Inflammatory macrophage (primary cell): ENCODE data around the gene EYA2.

Experiments
- DNase-seq, 2 donors: peaks; one replicate each; pipeline ENCODE4 v3.0.0-alpha.2; 2020 to 2022

EYA2 gene

DNA sequence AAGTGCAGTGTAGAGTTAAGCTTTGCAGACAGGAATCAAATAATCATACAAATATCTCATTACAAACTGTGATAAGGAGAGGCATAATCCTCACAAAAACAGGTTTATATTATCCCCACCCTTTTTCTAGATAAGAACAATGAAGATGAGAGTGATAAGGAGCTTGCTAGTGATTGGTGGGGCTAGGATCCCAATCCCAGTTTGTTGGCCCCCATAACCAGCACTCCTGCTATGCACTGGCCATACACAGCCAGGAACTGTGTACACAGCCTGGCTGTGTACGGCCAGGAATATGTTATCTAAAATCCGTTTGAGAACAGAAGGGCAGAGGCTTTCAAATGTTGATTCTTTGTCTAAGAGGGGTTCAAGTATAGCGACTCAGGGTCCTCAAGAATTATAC lies 180.6 kb downstream of the EYA2 start:
- DNase-seq = no peak

DNA sequence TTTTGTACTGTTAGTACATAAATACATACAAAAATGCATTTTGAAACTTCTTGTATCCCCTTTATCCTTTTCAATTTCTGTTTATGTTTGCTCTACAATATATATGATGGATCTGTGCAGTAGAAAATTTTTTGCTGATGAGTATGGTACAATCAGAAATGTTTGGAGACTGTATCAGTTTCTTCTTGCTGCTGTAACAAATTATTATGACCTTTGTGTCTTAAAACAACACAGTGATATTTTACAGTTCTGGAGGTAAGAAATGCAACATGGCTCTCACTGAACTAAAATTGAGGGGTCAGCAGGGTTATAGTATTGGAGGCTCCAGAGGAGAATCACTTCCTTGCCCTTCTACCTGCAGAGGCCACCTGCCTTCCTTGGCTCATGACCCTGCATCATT lies 184.4 kb downstream of the EYA2 start:
- DNase-seq = no peak

DNA sequence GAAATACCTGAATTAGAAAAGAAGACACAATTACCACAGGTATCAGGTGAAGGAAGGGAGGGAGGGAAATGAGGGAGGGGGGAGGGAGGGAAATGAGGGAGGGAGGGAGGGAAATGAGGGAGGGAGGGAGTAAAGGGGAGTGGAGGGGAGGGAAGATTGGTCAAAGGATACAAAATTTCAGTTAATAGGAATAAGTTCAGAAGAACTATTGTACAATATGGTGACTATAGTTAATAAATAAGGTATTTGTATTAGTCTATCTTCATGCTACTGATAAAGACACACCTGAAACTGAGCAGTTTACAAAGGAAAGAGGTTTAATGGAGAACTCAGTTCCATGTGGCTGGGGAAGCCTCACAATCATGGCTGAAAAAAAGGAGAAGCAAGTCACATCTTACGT lies 185.7 kb downstream of the EYA2 start:
- DNase-seq = no peak

DNA sequence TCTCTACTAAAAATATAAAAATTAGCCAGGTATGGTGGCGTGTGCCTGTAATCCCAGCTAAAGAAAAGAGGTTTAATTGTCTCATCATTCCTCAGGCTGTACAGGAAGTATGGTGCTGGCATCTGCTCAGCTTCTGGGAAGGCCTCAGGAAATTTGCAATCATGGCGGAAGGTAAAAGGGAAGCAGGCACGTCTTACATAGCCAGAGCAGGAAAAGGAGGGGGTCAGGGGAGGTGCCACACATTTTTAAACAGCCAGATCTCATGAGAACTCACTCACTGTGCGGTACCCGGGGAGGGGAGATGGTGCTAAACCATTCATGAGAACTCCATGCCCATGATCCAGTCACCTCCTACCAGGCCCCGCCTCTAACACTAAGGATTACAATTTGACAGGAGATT lies 191.7 kb downstream of the EYA2 start:
- DNase-seq = no peak

DNA sequence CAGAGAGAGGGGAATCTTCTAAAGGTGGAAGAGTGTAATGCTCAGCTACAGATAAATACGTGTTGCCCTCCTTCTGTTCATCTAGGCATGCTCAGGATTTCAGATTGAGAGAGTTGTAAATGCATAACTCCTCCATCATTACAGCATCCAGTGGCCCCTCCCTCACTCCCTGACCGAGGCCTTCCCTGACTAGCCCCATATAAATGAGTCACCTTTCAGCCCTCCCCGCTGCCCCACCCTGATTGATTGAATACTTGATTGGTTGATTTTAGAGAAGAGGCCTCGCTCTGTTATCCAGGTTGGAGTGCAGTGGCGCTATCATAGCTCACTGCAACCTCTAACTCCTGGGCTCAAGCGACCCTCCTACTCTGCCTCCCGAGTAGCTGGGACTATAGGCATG lies 193.7 kb downstream of the EYA2 start:
- no peak for DNase-seq

- DNase-seq = no peak
These were observed 194.5 kb downstream of the EYA2 start for GRCh38 chr20:47089151-47089550.

GRCh38 chr20:47090835-47091234 lies 196.2 kb downstream of the EYA2 start:
- no peak for DNase-seq

DNA sequence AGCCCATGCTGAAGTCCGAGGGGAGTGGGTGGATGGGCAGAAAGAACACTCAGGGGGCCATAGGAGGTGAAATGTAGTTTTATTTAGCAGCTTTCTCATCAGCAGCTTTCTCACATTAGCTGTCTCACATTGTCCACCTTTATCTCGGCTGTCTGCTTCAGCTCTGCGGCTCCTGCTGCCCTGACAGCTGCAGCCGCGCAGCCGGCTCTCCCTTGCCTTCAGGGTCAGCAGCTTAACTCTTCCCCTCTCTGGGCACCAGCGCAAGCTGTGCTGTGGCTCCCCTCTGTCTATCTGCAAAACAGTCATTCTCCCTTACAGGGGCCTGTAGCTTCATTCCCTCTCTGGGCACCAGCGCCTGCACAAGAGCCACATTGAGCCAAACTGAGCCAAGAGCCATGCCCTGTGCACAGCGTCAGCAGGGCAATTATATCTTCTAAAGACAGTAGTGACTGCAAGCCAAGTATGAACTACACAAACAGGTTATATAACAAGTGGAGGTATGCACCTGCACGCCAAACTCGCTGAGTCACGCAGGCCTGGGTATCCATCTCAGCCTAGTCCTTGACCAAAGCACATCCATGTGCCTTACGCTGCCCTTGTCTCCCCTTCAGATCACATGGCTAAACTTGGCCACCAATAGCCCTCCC lies 198.8 kb downstream of the EYA2 start:
- DNase-seq = no peak

DNA sequence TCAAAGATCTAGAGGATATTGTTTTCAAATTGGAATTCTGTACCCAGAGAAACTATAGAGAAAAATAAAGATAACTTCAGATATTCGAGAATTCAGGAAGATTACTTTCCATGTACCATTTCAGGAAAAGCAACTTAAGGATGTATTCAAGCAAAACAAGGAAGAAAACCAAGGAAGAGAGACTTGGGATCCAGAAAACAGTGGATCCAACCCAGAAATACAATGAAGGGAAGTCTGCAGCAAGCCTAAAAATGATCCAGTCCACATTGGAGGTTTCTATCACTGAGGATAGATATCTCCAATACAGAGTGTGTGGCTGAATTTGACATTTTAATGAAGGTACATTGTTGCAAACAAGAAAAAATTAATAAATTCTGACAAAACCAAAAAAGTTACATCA lies 201.0 kb downstream of the EYA2 start:
- no peak for DNase-seq

GRCh38 chr20:47097691-47098622 lies 203.3 kb downstream of the EYA2 start:
- no peak for DNase-seq

DNA sequence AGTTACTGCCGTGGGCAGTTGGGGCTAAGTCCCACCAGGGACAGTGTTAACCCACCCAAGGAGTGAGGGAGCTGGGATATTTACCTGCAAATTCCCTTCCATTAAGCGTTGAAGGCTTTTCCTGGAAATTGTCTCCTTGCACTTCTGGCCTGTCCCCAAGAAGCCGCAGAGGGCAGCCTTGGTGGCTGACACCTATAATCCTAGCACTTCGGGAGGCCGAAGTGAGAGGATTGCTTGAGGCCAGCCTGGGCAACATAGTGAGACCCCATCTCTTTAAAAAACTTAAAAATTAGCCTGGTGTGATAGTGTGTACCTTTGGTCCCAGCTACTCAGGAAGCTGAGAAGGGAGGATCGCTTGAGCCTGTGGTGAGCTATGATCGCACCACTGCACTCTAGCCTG lies 204.4 kb downstream of the EYA2 start:
- DNase-seq = no peak

DNA sequence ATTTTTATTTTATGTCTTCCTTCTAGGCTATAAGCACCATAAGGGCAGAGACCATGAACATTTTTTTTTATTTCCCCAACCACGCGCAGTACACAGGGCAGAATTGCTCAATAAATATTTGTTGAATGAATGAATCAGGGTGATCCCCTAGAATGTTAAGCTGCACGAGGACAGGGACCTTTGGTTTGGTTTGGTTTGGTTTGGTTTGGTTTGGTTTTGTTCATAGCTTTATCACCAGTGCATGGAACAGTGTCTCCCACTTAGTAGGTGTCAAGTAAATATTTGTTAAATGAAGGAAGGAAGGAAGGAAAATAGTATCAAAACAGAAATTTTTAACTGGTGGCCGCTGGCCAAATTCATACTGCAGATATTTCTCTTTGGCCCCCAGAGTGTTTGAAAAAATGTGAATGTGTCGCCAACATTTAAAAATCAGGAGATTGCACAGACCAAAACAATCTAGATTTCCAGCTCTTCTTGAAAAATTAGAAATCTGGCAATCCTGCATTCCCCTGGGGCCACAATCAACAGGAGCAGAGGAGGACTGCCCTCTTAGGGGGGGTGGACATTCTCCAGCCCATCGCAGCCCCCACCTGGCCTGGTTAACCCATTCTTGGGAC lies 205.3 kb downstream of the EYA2 start:
- DNase-seq = no peak

- no peak for DNase-seq
These were observed 208.0 kb downstream of the EYA2 start for GRCh38 chr20:47102629-47103028.

DNA sequence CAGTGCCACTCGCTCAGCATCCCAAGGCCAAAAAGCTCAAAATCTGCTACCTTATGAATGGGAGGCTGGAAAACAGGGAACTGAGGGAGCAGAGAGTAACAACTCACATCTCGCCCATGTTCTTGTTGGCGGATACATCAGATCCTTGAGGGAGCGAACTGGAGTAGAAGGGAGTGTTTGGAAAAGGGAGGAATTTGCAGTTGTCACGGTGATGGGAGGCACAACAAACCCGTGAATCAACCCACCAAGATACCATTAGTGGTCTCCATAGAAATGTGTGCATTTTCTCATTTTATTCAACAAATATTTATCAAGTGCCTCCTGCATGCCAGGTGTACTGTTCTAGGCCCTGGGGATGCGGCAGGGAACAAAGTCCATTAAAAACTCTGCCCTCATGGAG lies 212.1 kb downstream of the EYA2 start:
- DNase-seq = no peak

- DNase-seq = no peak
These were observed 214.4 kb downstream of the EYA2 start for GRCh38 chr20:47108994-47109393.

DNA sequence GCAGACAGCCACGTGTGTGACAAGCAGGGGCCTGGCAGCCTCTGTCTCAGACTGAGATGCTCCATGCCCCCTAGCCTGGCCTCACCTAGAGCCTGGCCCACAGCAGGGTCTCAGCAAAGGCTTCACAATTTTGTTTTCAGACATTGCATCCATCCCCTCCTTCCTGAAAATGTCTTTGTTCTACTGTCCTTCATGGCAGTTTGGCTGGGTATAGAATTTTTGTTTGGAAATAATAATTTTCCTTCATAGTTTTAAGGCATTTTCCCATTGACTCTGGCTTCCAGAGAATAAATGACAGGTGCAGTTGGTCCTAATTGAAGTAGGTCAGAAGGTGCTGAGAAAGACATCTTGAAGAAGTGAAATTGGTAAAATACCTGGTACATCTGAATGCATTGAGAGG lies 216.2 kb downstream of the EYA2 start:
- no peak for DNase-seq

- DNase-seq = no peak
These were observed 216.9 kb downstream of the EYA2 start for GRCh38 chr20:47111576-47111975.

DNA sequence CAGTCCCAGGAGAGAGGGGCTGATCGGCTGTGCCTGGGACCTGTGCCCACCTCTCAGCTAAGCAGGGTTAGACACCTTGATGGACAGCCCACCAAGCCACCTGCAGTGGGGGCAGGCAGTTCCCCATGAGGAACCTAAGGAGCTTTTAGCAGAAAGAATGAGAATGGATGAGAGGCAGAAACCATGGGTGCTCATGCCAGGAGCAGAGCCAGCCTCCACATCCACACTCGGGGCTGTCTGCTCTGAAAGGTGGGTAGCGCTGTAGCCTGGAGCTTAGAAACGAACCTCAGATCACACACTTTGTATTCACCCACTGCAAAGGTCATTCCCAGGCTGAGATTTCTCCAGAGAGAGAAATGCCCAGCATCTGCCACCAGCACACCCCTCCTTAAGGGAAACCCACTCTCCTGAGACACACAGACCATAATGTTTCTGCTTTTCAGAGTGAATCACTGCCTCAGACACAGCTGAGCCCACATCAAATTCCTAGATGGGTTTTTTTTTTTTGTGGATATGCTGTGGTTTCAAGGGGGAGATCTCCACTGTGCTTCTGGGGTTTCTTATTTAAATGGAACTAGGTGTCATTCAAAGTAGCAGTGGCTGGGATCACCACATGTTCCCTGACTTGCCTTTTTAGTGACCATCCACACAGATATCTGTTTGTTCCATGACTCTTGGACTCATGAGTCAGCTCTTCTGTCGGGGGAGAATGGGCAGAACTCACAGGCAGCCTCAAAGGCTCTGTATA lies 218.9 kb downstream of the EYA2 start:
- peak in 1 of 2 donors; percentile 45 for DNase-seq

DNA sequence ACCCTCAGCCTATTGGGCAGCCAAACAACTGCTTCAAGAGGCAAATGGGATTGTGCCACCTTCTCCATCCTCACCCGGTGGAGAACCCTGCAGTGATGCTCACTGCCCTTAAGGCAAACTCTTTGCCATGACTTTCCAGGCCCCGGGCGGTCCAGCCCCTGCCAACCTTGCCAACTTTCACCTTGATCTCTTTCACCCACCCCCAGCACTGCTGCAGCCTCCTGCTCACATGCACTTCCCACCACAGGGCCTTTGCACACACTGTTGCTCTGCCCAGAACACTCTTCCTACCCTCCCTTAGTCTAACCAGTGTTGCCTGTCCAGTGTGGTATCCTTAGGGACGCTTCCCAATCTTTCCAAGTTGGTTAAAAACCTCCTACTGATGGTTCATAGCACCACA lies 221.1 kb downstream of the EYA2 start:
- DNase-seq = no peak

GRCh38 chr20:47117371-47117770 lies 222.7 kb downstream of the EYA2 start:
- no peak for DNase-seq

- no peak for DNase-seq
These were observed 223.1 kb downstream of the EYA2 start for GRCh38 chr20:47117773-47118172.

DNA sequence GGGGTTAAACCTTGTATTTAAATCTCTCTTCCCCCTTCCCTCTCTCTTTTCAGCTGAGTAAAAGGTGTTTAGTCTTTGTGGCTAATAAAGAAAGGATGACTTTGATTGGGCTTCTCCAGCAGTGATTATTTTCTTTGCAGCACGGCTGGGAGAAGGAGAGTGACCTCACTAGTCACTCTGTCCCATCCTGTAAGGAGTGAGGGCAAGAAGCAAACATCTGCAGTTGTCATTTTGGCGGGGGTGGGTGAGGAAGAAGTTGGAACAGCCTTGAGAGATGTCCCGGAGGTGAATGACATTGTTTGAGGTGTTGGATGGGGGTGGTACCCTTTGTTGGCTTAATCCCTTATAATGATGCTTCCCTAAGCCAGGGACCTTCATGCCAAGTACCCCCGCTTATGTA lies 223.6 kb downstream of the EYA2 start:
- peak; percentile 49 to 69 for DNase-seq

DNA sequence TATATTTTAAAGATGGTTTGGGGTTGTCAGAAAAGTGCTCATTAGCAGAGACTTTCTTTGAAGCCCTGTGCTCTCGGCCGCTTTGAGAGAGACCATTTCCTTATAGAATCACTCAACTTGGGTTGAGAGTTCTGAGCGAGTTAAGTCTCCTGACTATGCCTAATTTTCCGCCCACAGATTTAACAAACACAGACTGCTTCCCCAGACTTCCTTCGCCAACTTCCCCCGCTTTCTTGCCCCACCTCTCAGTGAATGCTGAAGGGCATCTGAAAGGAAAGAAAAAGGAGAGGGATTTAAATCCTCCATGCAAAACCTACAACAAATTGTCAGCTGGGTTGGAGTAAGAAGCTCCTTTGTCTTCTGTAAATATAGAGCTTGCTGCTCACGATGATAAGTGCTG lies 224.0 kb downstream of the EYA2 start:
- DNase-seq = peak; percentile 90 to 94
